DMS 273 (cell line): ENCODE results near the gene COL4A2.

Experiments used
- DNase-seq: peaks from one replicate; lab custom pipeline; 2025; ENCODE audit not compliant: unreplicated experiment; lab: John Stamatoyannopoulos, UW

COL4A2 gene

GRCh38 chr13:110398564-110399507, 91.8 kb downstream of the COL4A2 start:
- no peak for DNase-seq

GRCh38 chr13:110399801-110400200, 92.7 kb downstream of the COL4A2 start:
- no peak for DNase-seq

- no peak for DNase-seq
Measured at GRCh38 chr13:110400786-110401533, 93.9 kb downstream of the COL4A2 start.

GRCh38 chr13:110402299-110403069, 95.4 kb downstream of the COL4A2 start:
- DNase-seq = no peak

GRCh38 chr13:110403315-110403714, 96.2 kb downstream of the COL4A2 start:
- no peak for DNase-seq

- no peak for DNase-seq
Measured at GRCh38 chr13:110403721-110404120, 96.6 kb downstream of the COL4A2 start.

GRCh38 chr13:110404321-110404720, 97.2 kb downstream of the COL4A2 start:
- DNase-seq = no peak

- DNase-seq = no peak
Measured at GRCh38 chr13:110405597-110406450, 98.7 kb downstream of the COL4A2 start.

GRCh38 chr13:110407021-110407420, 99.9 kb downstream of the COL4A2 start:
- no peak for DNase-seq

- DNase-seq = no peak
Measured at GRCh38 chr13:110407531-110407930, 100.4 kb downstream of the COL4A2 start.

GRCh38 chr13:110408286-110408685, 101.2 kb downstream of the COL4A2 start:
- DNase-seq = no peak

GRCh38 chr13:110409581-110409992, 102.5 kb downstream of the COL4A2 start:
- DNase-seq = no peak

- no peak for DNase-seq
Measured at GRCh38 chr13:110410000-110410399, 102.9 kb downstream of the COL4A2 start.

GRCh38 chr13:110410936-110411687, 104.0 kb downstream of the COL4A2 start:
- DNase-seq = no peak

- no peak for DNase-seq
Measured at GRCh38 chr13:110411688-110412059, 104.6 kb downstream of the COL4A2 start.

GRCh38 chr13:110412132-110412914, 105.2 kb downstream of the COL4A2 start:
- DNase-seq = peak; percentile 79

- no peak for DNase-seq
Measured at GRCh38 chr13:110413016-110413675, 106.1 kb downstream of the COL4A2 start.

- no peak for DNase-seq
Measured at GRCh38 chr13:110413676-110414040, 106.6 kb downstream of the COL4A2 start.
